Posterior vena cava (tissue), 2 donors: ENCODE measurements around the gene LTBP3. TPM values are rescaled to one million over a fixed set of nuclear protein-coding genes. Genes with fewer than 3 reads are reported as not detected.

ENCODE experiments used
- DNase-seq: peaks from one replicate; pipeline ENCODE4 v3.0.0-alpha.2; 2020; ENCODE audit warnings: low spot score
- intact Hi-C, 2 donors: fragments of 100-400 bp; cut with DNase I; formaldehyde crosslinking; loops; one replicate each; pipeline versions ENCODE4 v1.14.1 to v1.14.2; 2022 to 2023
- total RNA-seq, 2 donors: library from RNA; stranded (reverse); fragmentation: NEBNext Ultra II Directional; extraction: Animal tissue kit (Norgen Biotek cat#: 25700); gene quantifications; one replicate each; pipeline ENCODE4 v1.2.1, GENCODE V29; 2021
- donor health status: DM: yes; HTN: yes; CAD: no.
- donor health status: DM: yes; HTN: yes; CAD: no.

Gene LTBP3
- total RNA-seq, 2 donors from 2014 or later: 127 to 196 TPM

GRCh38 chr11:65560555-65561418 is 2.6 kb upstream of the LTBP3 start:
- intact Hi-C loops: no loop called here
- no peak for DNase-seq

- intact Hi-C loops: loop anchor here in 1 of 2 donors (5.0 kb wide), 1 partner anchor 402 kb away; the partner anchor contains the start of gene SART1
- no peak for DNase-seq
These were observed 1.9 kb upstream of the LTBP3 start for GRCh38 chr11:65559951-65560537.

GRCh38 chr11:65559535-65559934 is 1.4 kb upstream of the LTBP3 start:
- intact Hi-C loops: loop anchor here in 1 of 2 donors (5.0 kb wide), 1 partner anchor 403 kb away; the partner anchor contains the start of gene SART1
- no peak for DNase-seq

GRCh38 chr11:65558930-65559509 is 861 bp upstream of the LTBP3 start:
- DNase-seq: no peak
- intact Hi-C loops: loop anchor here in 1 of 2 donors (5.0 kb wide), 1 partner anchor 403 kb away; the partner anchor contains the start of gene SART1

- intact Hi-C loops: loop anchor here in 1 of 2 donors (5.0 kb wide), 1 partner anchor 405 kb away; the partner anchor contains the start of gene SART1
- no peak for DNase-seq
These were observed 718 bp downstream of the LTBP3 start for GRCh38 chr11:65557280-65558001.

- DNase-seq: no peak
- intact Hi-C loops: loop anchor here in 1 of 2 donors (5.0 kb wide), 1 partner anchor 406 kb away; the partner anchor contains the start of gene SART1
These were observed 1.5 kb downstream of the LTBP3 start for GRCh38 chr11:65556470-65557279.

GRCh38 chr11:65555693-65556231 is 2.4 kb downstream of the LTBP3 start:
- intact Hi-C loops: loop anchor here in 1 of 2 donors (5.0 kb wide), 1 partner anchor 407 kb away; the partner anchor contains the start of gene SART1
- peak; percentile 93 for DNase-seq

- intact Hi-C loops: loop anchor here in 1 of 2 donors (5.0 kb wide), 1 partner anchor 407 kb away; the partner anchor contains the start of gene SART1
- DNase-seq: no peak
These were observed 3.2 kb downstream of the LTBP3 start for GRCh38 chr11:65554842-65555430.

GRCh38 chr11:65554057-65554818 is 3.9 kb downstream of the LTBP3 start:
- intact Hi-C loops: no loop called here
- no peak for DNase-seq

- intact Hi-C loops: no loop called here
- no peak for DNase-seq
These were observed 4.7 kb downstream of the LTBP3 start for GRCh38 chr11:65553301-65554001.

GRCh38 chr11:65552388-65552951 is 5.7 kb downstream of the LTBP3 start:
- intact Hi-C loops: no loop called here
- DNase-seq: no peak

GRCh38 chr11:65551572-65552387 is 6.4 kb downstream of the LTBP3 start:
- no peak for DNase-seq
- intact Hi-C loops: no loop called here

- intact Hi-C loops: no loop called here
These were observed 9.1 kb downstream of the LTBP3 start for GRCh38 chr11:65549096-65549495.

GRCh38 chr11:65548395-65548794 is 9.8 kb downstream of the LTBP3 start:
- DNase-seq: no peak
- intact Hi-C loops: no loop called here

More at GRCh38 chr11:65549096-65549495, 9.1 kb downstream of the LTBP3 start:
- no peak for DNase-seq

GRCh38 chr11:65547446-65548125 is 10.6 kb downstream of the LTBP3 start:
- intact Hi-C loops: no loop called here

More at GRCh38 chr11:65547446-65548125, 10.6 kb downstream of the LTBP3 start:
- no peak for DNase-seq
